Keratinocyte (primary cell): ENCODE measurements around the gene AZIN2. TPM values are rescaled to one million over a fixed set of nuclear protein-coding genes. Genes with fewer than 3 reads are reported as not detected.

Experiments
- DNase-seq: peaks from one replicate; pipeline ENCODE4 v3.0.0-alpha.2; 2011; ENCODE audit warnings: low read depth, missing footprints, low spot score
- FAIRE-seq: peaks from 2 replicates; lab custom pipeline; 2011; peaks lifted over from hg19 to GRCh38; lab: Jason Lieb, UNC
- H2AFZ ChIP-seq: 2 replicates; pipeline ENCODE4 v1.6.0; 2012; ENCODE audit warnings: low read length, control low read depth, inconsistent platforms; ENCODE audit not compliant: control insufficient read depth
- H3K27ac ChIP-seq: 2 replicates; pipeline ENCODE4 v1.5.1; 2011; ENCODE audit warnings: low read length; ENCODE audit not compliant: control insufficient read depth, insufficient read depth
- H3K27me3 ChIP-seq: 3 replicates; pipeline ENCODE4 v1.6.0; 2011; ENCODE audit warnings: low read length; ENCODE audit not compliant: control insufficient read depth, insufficient read depth; ENCODE audit errors: extremely low read depth
- H3K36me3 ChIP-seq, 2 experiments: 2 replicates in 1 of 2; 3 replicates in 1 of 2; pipeline ENCODE4 v1.5.1; 2011; ENCODE audit warnings: low read length in 2 of 2, mild to moderate bottlenecking in 1 of 2; ENCODE audit not compliant: control insufficient read depth in 2 of 2, insufficient read depth in 2 of 2; ENCODE audit errors: extremely low read depth in 1 of 2
- H3K4me1 ChIP-seq: 3 replicates; pipeline ENCODE4 v1.5.1; 2011; ENCODE audit warnings: low read length; ENCODE audit not compliant: control insufficient read depth, insufficient read depth; ENCODE audit errors: extremely low read depth
- H3K4me2 ChIP-seq: 3 replicates; pipeline ENCODE4 v1.6.0; 2011; ENCODE audit warnings: low read depth, low read length; ENCODE audit not compliant: control insufficient read depth, insufficient read depth; ENCODE audit errors: extremely low read depth
- H3K4me3 ChIP-seq, 3 experiments: fragments of 200-600 bp in 1 of 3; sonication (generic) in 1 of 3; 2 replicates in 2 of 3; 3 replicates in 1 of 3; pipeline ENCODE4 v1.5.1; 2011 to 2016; ENCODE audit warnings: low read length in 3 of 3, mild to moderate bottlenecking in 3 of 3, control low read depth in 2 of 3, inconsistent platforms in 1 of 3, low read depth in 1 of 3, mixed read lengths in 1 of 3, mixed run types in 1 of 3, moderate library complexity in 1 of 3; ENCODE audit not compliant: control insufficient read depth in 2 of 3, insufficient read depth in 2 of 3; ENCODE audit errors: extremely low read depth in 1 of 3
- H3K79me2 ChIP-seq: 2 replicates; pipeline ENCODE4 v1.6.0; 2012; ENCODE audit warnings: low read length; ENCODE audit not compliant: control insufficient read depth, insufficient read depth
- H3K9ac ChIP-seq: 3 replicates; pipeline ENCODE4 v1.6.0; 2011; ENCODE audit warnings: low read length; ENCODE audit not compliant: control insufficient read depth, insufficient read depth; ENCODE audit errors: extremely low read depth
- H3K9me1 ChIP-seq: 3 replicates; pipeline ENCODE4 v1.6.0; 2011; ENCODE audit warnings: low read length; ENCODE audit not compliant: control insufficient read depth, insufficient read depth; ENCODE audit errors: extremely low read depth
- H3K9me3 ChIP-seq: 2 replicates; pipeline ENCODE4 v1.5.1; 2012; ENCODE audit warnings: low read depth, low read length; ENCODE audit not compliant: control insufficient read depth
- H4K20me1 ChIP-seq: 3 replicates; pipeline ENCODE4 v1.6.0; 2011; ENCODE audit warnings: low read length; ENCODE audit not compliant: control insufficient read depth, insufficient read depth; ENCODE audit errors: extremely low read depth
- CTCF ChIP-seq, 3 experiments: IDR thresholded peaks in 1 of 3; conservative IDR thresholded peaks in 1 of 3; optimal IDR thresholded peaks in 1 of 3; 2 replicates in 2 of 3; 3 replicates in 1 of 3; pipeline versions ENCODE3 to v1.5.1; 2011; ENCODE audit warnings: low read length in 3 of 3, mild to moderate bottlenecking in 3 of 3, moderate library complexity in 2 of 3, control low read depth in 1 of 3, inconsistent platforms in 1 of 3; ENCODE audit not compliant: insufficient read depth in 2 of 3; ENCODE audit errors: extremely low read depth in 1 of 3
- EZH2 ChIP-seq: IDR thresholded peaks from one replicate; pipeline ENCODE4 v1.6.1; 2012; ENCODE audit warnings: inconsistent platforms, mild to moderate bottlenecking, low read length, moderate library complexity
- dilution Hi-C: fragments of 300-500 bp; cut with MboI; formaldehyde crosslinking; loops from one replicate; pipeline ENCODE4 v1.7.0; 2020; ENCODE audit warnings: low sequenced_read_pairs; ENCODE audit not compliant: extremely low pct_ligation_motif_present
- polyA plus RNA-seq, 5 experiments: library from polyadenylated mRNA; depleted of rRNA in 3 of 5; stranded (reverse) in 3 of 5; stranded (forward) in 1 of 5; unstranded in 1 of 5; fragments of >200 nt; gene quantifications; 1 replicate in 1 of 5; 2 replicates in 3 of 5; 3 replicates in 1 of 5; pipeline versions ENCODE4 v1.2.1 to v1.2.3, GENCODE V29; 2011 to 2012; ENCODE audit warnings: missing spikeins in 2 of 5, low read depth in 1 of 5, low replicate concordance in 1 of 5

Gene AZIN2
- polyA plus RNA-seq, 1 donor (not counting 4 experiments of a cell fraction or from before 2014, with no cell fraction given) = 6.7 TPM

GRCh38 chr1:33092438-33092837, 11.5 kb downstream of the AZIN2 start:
- Histone ChIP-seq H2AFZ (no peak overlapping the region), H3K4me3 (no peak overlapping the region), H4K20me1 (no peaks in the 10 kb centered on the region), H3K79me2 (no peaks in the 10 kb centered on the region), H3K9me1 (no peaks in the 10 kb centered on the region), H3K9ac (no peak overlapping the region), H3K27ac (no peak overlapping the region), H3K27me3 (no peaks in the 10 kb centered on the region), H3K9me3 (no peaks in the 10 kb centered on the region), H3K4me2 (no peak overlapping the region), H3K4me1 (peaks cover 6% of the 10 kb centered on the region), H3K36me3 (peaks cover 0 to 7% of the 10 kb centered on the region in 2 experiments)
- dilution Hi-C loops = no loop called here
- FAIRE-seq (no peak), DNase-seq (no peak)
- TF ChIP-seq EZH2 (no peak), CTCF (optimal IDR thresholded peaks at IDR 0.05 in 1 of 3, IDR thresholded peaks at IDR 0.05 in 1 of 3, conservative IDR thresholded peaks at IDR 0.05 in 1 of 3; ENCODE audit: extremely low read depth in 1 of 3, insufficient read depth in 2 of 3, low read length in 3 of 3) (no peak)

GRCh38 chr1:33093004-33093403, 12.1 kb downstream of the AZIN2 start:
- no peak for DNase-seq
- Histone ChIP-seq H3K4me1 (peaks cover 12% of the 10 kb centered on the region), H3K9ac (no peak overlapping the region), H3K27me3 (no peaks in the 10 kb centered on the region), H3K27ac (no peak overlapping the region), H3K36me3 (peaks cover 4 to 7% of the 10 kb centered on the region in 2 experiments), H3K4me2 (no peak overlapping the region), H3K79me2 (no peaks in the 10 kb centered on the region), H3K9me1 (no peaks in the 10 kb centered on the region), H3K9me3 (no peaks in the 10 kb centered on the region), H3K4me3 (no peak overlapping the region), H2AFZ (no peak overlapping the region), H4K20me1 (no peaks in the 10 kb centered on the region)
- FAIRE-seq = no peak
- no peak for TF ChIP-seq EZH2
- no peak for TF ChIP-seq CTCF (optimal IDR thresholded peaks at IDR 0.05 in 1 of 3, IDR thresholded peaks at IDR 0.05 in 1 of 3, conservative IDR thresholded peaks at IDR 0.05 in 1 of 3; ENCODE audit: extremely low read depth in 1 of 3, insufficient read depth in 2 of 3, low read length in 3 of 3)
- dilution Hi-C loops = no loop called here
